HG03139 (cell line): Measurements from ENCODE around the gene TFDP2.

ENCODE experiments used
- ATAC-seq: cut with Tn5 transposase; IDR thresholded peaks from one replicate; pipeline ENCODE4 v1.9.1; 2021; ENCODE audit not compliant: unreplicated experiment

The TFDP2 gene

GRCh38 chr3:141969711-141970110 is 179.6 kb downstream of the TFDP2 start:
- no peak for ATAC-seq

GRCh38 chr3:141965471-141965870 is 183.9 kb downstream of the TFDP2 start:
- no peak for ATAC-seq

- ATAC-seq = no peak
Observed at GRCh38 chr3:141963301-141963700, 186.0 kb downstream of the TFDP2 start.

GRCh38 chr3:141960731-141961130 is 188.6 kb downstream of the TFDP2 start:
- no peak for ATAC-seq

DNA sequence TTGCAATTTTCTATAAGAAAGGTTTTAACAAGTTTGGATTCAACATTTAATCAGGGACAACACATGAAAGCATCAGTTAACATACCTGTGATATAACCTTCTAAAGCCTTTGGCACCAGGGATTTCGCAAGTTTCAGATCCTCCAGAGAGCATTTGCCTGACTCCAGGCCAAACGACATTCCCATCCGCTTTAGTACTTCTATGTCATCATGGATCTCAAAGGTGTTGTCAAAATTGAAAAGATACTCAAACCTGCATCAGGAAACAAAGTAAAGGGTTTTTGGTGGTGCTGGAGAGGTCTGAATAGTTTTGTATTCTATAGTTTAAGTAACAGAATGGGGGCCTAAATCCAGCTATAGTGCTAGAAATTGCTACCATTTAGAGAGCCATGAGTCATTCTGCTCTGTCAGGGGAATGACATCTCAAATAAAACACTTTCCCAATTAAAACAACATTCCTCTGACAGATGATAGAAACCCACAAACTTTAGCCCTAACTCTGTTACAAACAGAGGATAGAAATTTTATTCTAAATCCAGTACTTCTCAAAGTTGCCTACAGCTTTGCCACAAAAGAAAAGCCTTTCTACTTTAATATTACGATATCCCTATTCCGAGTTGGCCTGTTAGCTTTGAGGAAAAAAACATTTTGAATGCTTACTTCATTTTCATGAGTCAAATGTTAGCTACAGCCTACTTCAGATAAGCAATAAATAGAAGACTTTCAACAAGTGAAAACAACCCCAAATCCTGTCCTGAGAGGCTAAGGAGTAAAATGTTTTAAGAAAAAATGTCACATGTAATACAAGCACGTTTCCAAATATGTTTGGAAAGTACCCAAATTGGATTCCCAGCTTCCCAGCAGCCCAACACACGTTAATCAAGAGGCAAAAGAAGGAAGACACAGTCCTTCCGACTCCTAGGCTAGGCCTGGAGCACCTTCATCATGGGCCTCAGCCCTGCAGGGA is 189.5 kb downstream of the TFDP2 start:
- no peak for ATAC-seq

- ATAC-seq = no peak
Observed at GRCh38 chr3:141955175-141955574, 194.2 kb downstream of the TFDP2 start.

DNA sequence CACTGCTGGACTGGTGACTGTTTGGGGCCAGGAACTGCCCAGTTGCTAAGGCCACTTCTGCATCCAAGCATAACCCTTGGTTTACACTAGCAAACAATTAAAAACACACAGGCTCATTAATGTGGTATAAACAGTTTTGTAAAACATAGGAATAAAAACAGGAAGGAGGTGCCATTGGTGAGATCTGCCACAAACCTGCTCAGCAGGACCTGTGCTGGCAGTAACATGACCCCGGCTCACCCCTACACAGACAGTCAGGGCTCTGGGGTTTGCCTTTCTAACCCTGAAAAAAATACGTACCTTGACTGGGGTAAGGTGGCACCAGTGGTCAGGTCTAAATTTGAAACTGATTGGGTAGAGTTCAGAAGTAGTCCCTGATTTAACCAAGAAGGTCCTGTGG is 196.7 kb downstream of the TFDP2 start:
- ATAC-seq = no peak

DNA sequence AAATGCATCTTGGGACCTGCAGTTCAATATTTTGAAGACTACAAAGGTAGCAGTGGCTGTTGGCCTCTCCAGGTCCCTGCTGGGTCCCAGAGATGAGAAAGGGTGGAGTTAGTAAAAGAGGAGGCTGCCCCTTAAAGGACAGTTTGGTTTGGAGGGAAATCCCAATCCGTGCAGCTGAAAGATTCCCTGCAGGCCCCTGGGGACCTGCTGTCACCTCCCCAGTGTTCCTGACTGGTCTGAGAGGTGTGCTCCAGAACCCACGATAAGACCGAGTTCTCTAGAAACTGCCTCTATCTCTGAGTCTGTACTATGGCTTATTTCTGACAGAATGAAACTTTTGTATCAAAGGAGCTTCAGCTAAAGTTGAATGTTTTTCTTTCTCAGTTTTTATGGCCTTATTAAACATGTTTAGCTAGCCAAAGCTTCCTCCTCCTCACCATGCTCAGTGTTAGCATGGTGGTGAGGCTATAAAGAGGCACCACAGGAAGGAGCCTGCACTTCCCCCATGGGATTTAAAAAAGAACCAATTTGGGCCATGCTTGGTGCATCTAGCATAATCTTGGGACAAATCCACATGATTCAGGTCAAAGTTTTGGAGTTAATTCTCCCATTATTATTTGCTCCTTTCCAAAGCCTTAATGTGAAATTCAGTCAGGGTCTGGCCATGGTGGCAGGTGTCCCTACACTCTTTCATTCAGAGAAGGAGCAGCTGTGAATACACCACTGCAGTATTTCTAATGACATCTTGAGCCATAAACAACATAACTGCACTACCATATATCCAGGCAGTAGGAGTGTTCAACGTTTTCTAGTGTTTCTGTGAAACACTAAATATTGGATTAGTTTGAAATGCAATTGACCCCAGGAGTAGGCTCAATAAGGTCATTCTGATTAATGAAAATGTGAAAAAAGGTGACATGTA is 198.5 kb downstream of the TFDP2 start:
- ATAC-seq = no peak

- no peak for ATAC-seq
Observed at GRCh38 chr3:141949972-141950371, 199.4 kb downstream of the TFDP2 start.

DNA sequence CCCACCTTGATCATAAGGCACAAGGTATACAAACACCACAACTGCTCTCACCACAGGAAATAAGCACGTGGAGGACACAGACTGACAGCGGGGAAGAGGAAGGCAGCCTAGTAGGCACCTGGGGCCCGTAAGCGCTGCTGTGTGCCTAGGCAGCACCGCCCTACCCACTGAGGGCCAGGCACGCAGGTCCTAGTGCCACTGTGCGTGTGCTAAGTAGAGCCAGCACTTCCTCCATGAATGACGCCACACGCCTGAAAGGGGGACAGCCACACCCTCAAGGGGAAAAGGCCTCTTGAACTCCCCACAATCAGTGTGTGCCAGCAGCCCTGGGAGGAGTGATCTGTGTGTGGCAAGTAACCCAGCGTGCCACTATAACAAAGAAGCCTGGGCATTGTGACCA is 199.9 kb downstream of the TFDP2 start:
- no peak for ATAC-seq

GRCh38 chr3:141945726-141946485 is 203.4 kb downstream of the TFDP2 start:
- no peak for ATAC-seq

DNA sequence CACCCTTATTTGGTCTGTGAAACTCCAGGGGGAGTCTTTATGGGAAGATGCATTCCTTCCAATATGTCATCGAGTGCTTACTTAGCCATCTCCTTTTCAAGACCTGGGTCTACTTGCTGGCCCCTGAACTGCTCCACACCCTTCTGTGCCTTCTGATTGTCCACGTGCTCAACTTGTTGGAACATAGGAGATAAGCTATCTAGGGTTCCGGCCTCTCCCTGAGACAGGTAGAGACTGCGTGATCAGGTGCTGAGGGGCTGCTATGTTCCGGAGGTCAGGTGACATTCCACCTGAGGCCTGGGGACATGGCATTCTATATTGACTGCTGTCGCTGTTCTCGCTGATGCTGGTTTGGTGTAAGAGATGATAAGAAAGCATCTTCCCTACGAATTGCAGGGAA is 207.3 kb downstream of the TFDP2 start:
- no peak for ATAC-seq

- no peak for ATAC-seq
Observed at GRCh38 chr3:141941093-141941492, 208.3 kb downstream of the TFDP2 start.

DNA sequence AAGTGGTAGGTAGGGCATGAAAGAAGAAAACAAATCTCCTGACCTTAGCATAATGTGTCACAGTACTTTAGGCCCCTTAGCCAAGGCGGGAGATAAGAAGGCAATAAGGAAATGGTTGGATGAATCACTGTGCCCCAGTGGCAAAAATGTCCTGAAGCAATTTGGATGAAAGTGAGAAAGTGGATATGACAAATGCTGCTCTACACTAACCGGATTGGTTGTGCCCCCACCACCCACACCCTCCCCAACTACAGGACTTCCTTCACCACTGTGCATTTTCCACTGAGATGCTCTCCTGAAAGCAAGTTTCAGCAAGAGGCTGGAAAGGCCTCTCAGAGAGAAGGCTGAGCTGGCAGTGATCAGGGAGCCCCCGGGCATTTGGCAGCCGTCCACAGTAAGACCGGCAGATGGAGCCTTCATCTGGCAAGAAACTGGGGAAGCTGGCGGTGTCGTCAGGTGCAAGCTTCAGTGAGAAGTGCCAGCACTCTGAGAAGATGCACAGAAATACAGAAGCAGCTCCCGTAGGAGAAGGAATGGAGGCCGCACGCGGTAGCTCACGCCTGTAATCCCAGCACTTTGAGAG is 209.1 kb downstream of the TFDP2 start:
- ATAC-seq = no peak

GRCh38 chr3:141939759-141940158 is 209.6 kb downstream of the TFDP2 start:
- ATAC-seq = no peak

DNA sequence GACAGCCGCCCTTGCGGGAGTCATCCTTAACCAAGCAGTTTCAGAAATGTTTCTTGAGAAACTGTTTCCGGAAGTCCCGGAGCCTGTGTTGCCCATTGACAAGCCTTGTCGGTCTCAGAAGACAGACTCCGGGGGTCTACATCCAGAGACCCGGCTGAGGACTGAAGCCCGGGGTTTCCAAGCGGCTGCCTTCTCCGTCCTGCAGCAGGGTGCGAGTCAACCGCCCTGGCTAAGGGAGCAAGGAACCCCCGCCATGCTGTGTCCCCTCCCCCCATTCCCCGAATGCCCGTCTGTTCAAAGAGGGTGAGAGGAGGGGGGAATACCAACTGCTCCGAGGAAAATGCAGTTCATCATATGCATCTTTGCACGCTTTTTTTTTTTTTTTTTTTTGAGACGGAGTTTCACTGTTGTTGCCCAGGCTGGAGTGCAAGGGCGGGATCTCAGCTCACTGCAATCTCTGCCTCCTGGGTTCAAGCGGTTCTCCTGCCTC is 211.3 kb downstream of the TFDP2 start:
- no peak for ATAC-seq

DNA sequence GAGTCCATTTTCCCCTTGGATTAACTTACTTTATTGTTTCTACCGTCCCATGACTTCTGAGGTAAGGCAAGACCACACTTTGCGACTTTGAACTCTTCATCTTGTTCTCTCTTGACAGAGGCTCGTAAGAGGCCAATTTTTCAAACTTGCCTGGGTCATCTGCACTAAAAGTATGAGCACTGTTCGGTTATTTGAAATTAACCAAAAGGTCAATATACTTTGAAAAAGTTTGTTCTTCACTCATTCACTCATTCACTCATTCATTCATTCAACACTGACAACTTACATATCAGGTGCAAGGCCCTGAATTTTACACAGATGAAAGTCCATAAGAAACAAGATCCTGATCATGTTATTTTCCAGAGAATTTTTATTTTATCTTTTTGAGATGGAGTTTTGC is 215.0 kb downstream of the TFDP2 start:
- ATAC-seq = no peak

GRCh38 chr3:141933421-141934300 is 215.7 kb downstream of the TFDP2 start:
- no peak for ATAC-seq

DNA sequence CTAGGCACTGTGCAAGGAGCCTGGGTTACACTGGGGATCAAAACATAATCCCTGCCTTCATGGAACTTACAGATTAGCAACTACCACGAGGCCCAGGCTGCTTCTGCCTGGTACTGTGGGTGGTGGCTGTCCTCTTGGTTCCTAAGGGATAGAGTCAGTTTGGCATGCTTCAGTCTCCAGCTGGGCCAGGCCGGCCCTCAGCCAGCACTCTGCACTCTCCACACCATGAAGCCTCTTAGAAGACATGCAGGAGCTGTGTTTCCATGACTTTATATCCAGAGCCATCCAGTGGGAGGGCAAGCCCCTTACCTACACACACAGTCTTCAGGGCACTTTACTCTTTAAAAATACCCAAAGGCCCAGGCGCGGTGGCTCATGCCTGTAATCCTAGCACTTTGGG is 218.5 kb downstream of the TFDP2 start:
- no peak for ATAC-seq
